Sigmoid colon (tissue), 4 donors: ENCODE data around the gene OGFR.

Source experiments
- POLR2AphosphoS5 ChIP-seq, 4 donors: sonication (generic); formaldehyde crosslinking; IDR thresholded peaks; one replicate each; pipeline ENCODE4 v1.6.1; 2017; ENCODE audit warnings: antibody characterized with exemption in 4 of 4
- TF ChIP-seq, protein P1 (sequence below), 4 experiments: fragments of 450-650 bp in 3 of 4; fragments of 200-600 bp in 1 of 4; IDR thresholded peaks; one replicate each; pipeline ENCODE4 v1.5.1; 2016 to 2019; ENCODE audit warnings: antibody characterized with exemption in 4 of 4, mild to moderate bottlenecking in 3 of 4, moderate library complexity in 2 of 4

DNA sequence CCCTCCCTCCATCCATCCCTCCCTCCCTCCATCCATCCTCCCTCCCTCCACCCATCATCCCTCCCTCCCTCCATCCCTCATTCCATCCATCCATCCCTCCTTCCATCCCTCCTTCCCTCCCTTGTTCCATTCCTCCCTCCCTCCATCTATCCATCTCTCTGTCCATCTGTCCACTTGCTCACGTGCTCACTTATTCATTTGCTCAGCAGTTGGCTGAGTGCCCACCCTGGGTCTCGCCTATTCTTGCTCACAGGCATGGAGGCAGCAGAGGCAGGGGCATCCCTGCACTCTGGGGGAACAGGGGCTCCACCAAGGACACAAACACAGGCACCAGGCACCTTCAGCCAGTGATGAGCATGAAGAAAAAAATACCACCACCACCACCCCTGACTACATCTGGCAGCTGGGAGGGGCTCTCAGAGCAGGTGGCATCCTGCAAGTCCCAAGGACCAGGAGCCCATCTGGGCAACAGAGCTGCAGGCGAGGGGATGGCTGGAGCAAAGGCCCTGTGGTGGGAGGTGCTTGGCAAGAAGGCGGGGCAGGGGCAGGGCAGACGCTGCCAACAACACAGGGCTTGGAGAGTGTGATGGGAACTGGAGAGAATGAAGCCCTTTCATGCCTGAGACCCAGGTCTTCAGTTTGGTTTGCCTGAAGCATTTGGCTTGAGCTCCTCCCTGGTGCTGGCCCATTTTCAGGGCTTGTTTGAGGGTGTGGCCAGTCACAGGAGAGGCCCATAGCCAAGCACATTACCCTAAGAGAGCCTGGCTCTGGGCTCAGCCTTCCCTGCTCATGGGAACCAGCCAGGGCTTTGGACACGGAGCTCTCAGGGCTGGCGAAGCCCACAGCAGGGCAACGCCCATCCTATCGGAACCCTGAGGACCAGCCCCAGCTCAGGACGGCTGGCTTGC is 48.6 kb upstream of the OGFR start:
- TF ChIP-seq, protein P1, sequence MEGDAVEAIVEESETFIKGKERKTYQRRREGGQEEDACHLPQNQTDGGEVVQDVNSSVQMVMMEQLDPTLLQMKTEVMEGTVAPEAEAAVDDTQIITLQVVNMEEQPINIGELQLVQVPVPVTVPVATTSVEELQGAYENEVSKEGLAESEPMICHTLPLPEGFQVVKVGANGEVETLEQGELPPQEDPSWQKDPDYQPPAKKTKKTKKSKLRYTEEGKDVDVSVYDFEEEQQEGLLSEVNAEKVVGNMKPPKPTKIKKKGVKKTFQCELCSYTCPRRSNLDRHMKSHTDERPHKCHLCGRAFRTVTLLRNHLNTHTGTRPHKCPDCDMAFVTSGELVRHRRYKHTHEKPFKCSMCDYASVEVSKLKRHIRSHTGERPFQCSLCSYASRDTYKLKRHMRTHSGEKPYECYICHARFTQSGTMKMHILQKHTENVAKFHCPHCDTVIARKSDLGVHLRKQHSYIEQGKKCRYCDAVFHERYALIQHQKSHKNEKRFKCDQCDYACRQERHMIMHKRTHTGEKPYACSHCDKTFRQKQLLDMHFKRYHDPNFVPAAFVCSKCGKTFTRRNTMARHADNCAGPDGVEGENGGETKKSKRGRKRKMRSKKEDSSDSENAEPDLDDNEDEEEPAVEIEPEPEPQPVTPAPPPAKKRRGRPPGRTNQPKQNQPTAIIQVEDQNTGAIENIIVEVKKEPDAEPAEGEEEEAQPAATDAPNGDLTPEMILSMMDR (IDR thresholded peaks at IDR 0.05) = no peak
- TF ChIP-seq POLR2AphosphoS5 (IDR thresholded peaks at IDR 0.05) = no peak
